NCI-H2081 treated with DMSO at 0.1 percent for 48 hours (cell line): ENCODE data around the gene ICAM4.
"Not testable (repeated sequence)": the region's sequence is repeated elsewhere in the genome, so short reads cannot be mapped to it uniquely, and the experiment has no call there.

Experiments
- DNase-seq: peaks from one replicate; lab custom pipeline; 2025; lab: John Stamatoyannopoulos, UW

The ICAM4 gene

GRCh38 chr19:10286803-10287737, at the start of gene ICAM4:
Gene ICAM4 (plus strand): TSS chr19:10286955. CDS start chr19:10287013, 58 bp downstream.
- DNase-seq: no peak

GRCh38 chr19:10237702-10238101, 49.1 kb upstream of the ICAM4 start:
- no peak for DNase-seq

- DNase-seq: peak; percentile 89
These were observed 48.5 kb upstream of the ICAM4 start for GRCh38 chr19:10238172-10238783.

GRCh38 chr19:10241826-10242449, 44.8 kb upstream of the ICAM4 start:
- DNase-seq: not testable (repeated sequence)

- no peak for DNase-seq
These were observed 43.1 kb upstream of the ICAM4 start for GRCh38 chr19:10243606-10244005.

- no peak for DNase-seq
These were observed 41.4 kb upstream of the ICAM4 start for GRCh38 chr19:10245189-10245939.

GRCh38 chr19:10246511-10246910, 40.2 kb upstream of the ICAM4 start:
- DNase-seq: no peak

- peak; percentile 84 for DNase-seq
These were observed 34.7 kb upstream of the ICAM4 start, which contains the start of gene MRPL4 for GRCh38 chr19:10251792-10252694. Gene MRPL4 (plus strand): TSS chr19:10252214. CDS start chr19:10252254, 40 bp downstream.

GRCh38 chr19:10252707-10253106, 34.0 kb upstream of the ICAM4 start:
- no peak for DNase-seq

GRCh38 chr19:10254244-10254643, 32.5 kb upstream of the ICAM4 start:
- no peak for DNase-seq

GRCh38 chr19:10255358-10255757, 31.4 kb upstream of the ICAM4 start:
- no peak for DNase-seq

GRCh38 chr19:10256551-10256950, 30.2 kb upstream of the ICAM4 start:
- DNase-seq: no peak

- DNase-seq: no peak
These were observed 29.7 kb upstream of the ICAM4 start for GRCh38 chr19:10256970-10257615.

- DNase-seq: no peak
These were observed 28.6 kb upstream of the ICAM4 start for GRCh38 chr19:10258080-10258710.

GRCh38 chr19:10259162-10259905, 27.4 kb upstream of the ICAM4 start:
- DNase-seq: no peak

- no peak for DNase-seq
These were observed 26.6 kb upstream of the ICAM4 start for GRCh38 chr19:10260141-10260584.

- no peak for DNase-seq
These were observed 24.0 kb upstream of the ICAM4 start for GRCh38 chr19:10262771-10263170.

GRCh38 chr19:10266706-10267105, 20.0 kb upstream of the ICAM4 start:
- DNase-seq: no peak

- no peak for DNase-seq
These were observed 18.7 kb upstream of the ICAM4 start for GRCh38 chr19:10268071-10268470.
